Activated CD4-positive, CD25-positive, alpha-beta regulatory T cell (primary cell): ENCODE measurements around the gene CD47.

Source experiments
- DNase-seq, 4 experiments: peaks; one replicate each; lab custom pipeline; 2025; lab: John Stamatoyannopoulos, UW

Gene CD47

DNA sequence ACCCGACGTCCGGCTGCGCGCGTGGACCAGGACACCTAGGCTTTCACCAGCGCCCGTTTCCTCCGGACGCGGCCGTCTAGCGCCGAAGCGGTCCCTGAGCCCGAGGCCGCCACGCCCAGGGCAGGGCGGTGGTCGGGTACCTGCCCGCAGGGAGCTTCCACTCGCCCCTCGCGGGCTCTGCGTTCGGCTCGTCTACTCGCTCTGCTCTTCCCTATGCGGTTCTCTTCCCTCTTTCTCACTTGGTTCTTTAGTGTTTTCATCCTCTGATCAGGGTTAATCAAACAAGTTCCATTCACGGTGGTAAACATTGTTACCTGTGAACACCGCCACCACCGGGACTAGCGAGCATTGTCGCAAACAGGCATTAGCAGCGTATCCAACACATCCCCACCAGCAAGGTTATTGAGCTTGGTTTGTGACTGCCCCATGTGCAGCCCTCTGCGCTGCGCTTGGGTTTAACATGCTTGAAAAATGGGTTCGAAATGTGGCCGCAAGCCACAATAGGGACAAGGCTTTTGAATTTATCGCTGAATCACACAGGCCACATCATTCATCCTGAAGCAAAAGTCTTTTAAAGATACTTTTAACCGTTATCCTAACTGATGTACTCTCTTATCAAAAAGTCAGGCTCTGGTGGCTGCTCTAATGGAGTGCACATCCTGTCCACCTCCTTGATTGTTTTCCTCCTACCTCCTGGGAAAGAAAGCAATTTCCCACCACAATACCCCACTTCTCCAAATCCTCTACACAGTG is 843 bp upstream of the CD47 start:
- DNase-seq = peak in 1 of 4 experiments; percentile 7

- DNase-seq = peak in 3 of 4 experiments; percentile 13 to 29 (median 24)
Measured at GRCh38 chr3:108090049-108090700, 656 bp downstream of the CD47 start.

DNA sequence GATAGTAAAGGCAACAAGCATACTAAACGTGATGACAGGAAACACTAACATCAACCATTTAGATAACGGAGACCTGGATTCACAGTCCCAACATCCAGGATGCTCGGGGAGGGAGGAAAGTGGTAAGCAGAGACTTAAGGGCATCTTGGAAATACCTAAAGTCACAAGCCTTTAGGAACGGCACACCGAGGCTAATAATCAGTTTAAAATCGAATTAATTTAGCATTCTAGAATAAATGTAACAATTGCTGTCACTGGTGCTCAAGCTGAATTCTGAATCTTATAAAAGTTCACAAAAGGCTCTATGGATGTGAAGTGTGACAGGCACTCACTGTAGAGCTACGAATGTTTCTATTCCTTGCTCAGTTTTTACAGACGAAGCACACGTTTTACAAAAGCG is 1.3 kb downstream of the CD47 start:
- DNase-seq = no peak

DNA sequence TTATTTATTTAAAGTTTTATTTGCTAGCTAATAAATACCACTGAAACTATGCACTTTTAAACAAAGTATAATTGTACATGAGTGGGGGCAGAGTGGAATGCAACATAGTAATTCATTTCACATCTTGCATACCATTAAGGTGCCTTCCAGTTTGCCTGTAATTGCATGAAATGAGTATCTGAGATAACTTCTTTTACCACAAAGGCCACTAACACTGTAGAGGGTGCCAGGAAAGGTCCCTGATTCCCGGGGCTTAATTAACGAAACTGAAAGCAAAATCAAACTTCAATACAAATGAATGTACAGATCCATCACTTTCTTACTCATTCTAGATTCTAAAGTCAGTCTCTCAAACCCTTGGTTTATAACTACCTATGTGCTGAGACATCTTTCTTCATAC is 2.1 kb downstream of the CD47 start:
- DNase-seq = no peak

DNA sequence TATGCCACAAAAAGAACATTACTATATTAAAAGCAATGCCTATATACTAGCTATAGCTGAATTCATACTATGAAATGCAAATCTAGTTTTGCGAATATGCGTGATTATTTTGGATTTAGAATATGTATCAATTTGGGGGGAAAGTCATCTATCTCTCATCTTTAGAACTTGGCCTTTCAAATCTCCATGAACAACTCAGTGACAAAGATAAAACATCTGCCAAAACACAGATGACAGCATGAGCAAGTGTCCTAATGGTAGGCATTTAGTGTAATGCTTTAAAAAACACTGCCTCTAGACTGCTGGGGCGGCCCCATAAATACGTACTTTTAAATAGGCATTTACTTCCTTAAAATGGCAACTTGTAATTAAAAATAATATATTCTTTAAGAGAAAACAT is 2.7 kb downstream of the CD47 start:
- no peak for DNase-seq

- DNase-seq = no peak
Measured at GRCh38 chr3:108086653-108087052, 4.2 kb downstream of the CD47 start.

- DNase-seq = no peak
Measured at GRCh38 chr3:108085810-108086350, 5.0 kb downstream of the CD47 start.

GRCh38 chr3:108085370-108085769 is 5.5 kb downstream of the CD47 start:
- no peak for DNase-seq

DNA sequence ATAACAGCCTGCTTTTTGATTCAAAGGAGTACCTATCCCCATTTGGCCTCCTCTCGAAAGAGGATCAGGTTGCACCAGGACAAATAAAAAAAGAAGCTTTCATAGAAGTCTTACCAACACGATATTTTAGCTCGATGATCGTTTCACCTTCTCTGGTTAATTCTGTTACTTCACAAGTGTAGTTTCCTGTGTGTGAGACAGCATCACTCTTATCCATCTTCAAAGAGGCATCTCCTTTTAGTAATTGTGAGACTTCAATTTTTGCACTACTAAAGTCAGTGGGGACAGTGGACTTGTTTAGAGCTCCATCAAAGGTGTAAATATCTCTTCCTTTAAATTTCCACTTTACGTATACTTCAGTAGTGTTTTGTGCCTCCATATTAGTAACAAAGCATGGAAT is 11.0 kb downstream of the CD47 start:
- no peak for DNase-seq

DNA sequence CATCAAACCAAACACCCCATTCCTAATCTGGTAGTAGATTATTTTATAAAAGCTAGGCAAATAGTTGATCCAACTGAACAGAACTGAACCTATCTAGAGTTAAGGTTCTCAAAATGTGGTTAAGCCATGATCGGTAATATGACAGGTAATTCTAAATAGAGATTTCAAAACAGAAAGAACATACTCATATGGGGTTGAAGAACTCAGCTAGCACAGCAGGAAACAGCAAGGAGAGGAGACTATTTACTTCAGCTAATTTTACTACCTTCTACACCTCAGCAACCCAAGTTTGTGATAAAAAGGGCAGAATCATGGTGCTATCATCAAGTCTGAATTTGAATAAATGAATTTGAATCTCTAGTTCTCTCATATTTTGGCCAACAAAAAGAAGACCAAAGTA is 11.8 kb downstream of the CD47 start:
- DNase-seq = no peak

DNA sequence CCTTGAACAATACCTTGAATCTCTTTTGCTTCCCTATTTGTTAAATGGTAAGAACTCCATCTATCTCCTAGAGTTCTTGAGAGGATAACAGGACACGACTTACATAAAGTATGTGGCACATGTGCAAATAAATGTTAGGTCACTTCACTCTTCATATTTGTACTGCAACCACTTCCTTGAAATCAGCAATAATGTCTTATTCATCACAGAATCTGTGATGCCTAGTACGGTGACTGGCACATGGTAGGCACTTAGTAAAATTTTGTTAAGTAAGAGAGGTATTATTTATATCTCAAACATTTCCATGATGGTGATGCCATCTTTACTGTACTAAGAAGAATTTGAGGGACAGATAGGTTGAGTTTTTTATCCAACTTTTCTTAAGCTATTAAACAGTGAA is 14.3 kb downstream of the CD47 start:
- no peak for DNase-seq

GRCh38 chr3:108073764-108074431 is 16.9 kb downstream of the CD47 start:
- DNase-seq = no peak

DNA sequence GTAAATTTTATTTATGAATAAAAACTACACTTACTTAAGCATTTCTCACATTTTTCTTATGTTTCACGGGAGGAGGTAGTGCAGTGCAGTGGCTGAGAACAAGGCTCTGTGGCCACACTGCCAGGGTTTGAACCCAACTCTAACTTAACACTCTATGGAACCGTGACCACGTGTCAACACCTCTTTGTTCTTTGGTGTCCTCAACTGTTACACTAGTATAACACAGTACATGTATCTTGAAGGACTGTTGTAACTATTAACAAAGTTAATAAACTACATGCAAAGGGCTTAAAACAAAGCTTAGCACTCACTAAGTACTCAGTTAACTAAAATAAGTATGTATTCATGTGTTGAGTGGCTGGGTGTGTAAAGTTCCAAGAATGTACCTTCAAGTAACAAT is 19.5 kb downstream of the CD47 start:
- DNase-seq = no peak

DNA sequence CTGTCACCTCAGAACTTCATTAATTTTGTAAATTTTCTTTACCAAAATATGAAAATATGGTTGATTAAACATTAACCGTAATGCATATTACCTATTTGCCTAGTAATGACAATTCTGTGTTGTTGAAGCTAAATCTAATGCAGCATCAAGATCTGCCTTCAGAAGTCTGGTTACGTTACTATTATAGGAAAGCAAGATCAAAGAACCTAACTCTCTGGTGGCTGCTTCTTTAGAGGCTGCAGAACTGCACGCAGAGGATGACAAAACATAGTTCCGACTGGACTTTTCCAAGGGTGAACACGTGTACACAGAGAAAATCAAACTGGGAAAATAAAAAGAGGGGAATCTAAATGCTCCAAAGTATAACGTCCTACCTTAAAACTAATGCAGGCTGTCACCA is 20.5 kb downstream of the CD47 start:
- no peak for DNase-seq

GRCh38 chr3:108067768-108068167 is 23.1 kb downstream of the CD47 start:
- DNase-seq = no peak

DNA sequence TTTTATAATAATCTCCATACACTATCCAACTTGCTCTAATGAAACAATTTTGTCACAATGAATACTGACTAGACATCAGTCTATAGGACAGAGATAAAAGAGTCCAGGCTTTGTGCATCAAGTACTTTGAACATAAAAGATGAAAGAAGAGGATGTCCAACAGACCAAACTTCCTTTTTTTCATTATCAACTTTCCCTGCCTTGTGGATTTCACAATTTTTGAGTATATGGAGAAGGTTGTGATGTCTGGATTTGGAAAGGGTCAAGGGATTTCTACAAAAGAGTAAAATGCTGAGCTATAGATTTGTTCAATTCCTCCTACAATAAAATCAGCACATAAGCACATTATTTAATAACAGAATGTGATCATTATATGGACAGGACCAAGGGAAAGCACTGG is 25.7 kb downstream of the CD47 start:
- DNase-seq = no peak

DNA sequence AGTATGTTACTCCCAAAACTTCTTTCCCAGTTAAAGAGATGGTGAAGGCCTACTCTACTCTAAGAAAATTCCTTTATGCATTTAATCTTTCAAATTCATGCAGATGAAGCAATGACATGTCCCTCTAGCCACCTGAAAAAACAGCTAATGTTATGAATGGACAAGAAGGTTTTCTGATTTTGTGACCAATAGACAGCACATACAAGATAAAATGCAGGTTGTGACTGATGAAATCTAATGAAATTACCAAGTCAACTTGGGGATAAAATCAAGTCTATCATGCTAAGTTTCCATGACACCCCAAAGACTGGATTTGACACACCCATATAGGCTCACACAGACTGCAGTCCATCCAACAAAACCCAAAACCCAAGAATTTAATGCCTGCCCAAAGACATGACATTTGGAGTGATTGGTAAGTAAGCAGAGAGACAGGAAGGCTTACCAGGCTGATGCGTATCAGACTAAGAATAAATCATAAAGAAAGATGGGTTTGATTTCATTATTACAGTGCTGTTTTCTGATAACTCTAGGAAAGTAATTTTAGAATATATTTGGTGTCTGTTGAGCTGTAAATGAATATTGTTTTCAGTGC is 26.4 kb downstream of the CD47 start:
- DNase-seq = no peak

GRCh38 chr3:108062051-108062450 is 28.8 kb downstream of the CD47 start:
- DNase-seq = no peak

GRCh38 chr3:108060331-108060730 is 30.5 kb downstream of the CD47 start:
- DNase-seq = no peak

GRCh38 chr3:108055931-108056330 is 34.9 kb downstream of the CD47 start:
- no peak for DNase-seq

DNA sequence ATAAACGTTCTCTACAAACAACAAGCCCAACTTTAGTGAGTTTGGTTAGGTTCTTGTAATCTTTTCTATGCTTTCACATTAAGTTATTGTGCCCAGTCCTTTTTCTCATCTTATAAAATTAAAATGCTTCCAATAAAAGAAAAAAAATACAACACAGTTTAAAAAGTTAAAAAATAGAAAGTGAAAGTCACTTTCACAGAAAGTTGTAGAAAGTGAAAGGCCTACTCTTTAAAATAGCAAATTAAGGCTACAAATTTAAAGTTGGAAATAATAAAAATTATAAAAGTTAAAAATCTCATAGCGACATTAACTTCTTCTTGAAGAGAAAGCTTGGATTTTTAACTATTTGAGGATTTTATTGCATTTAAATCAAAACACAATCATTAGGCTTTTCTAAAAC is 35.9 kb downstream of the CD47 start:
- DNase-seq = no peak

- DNase-seq = no peak
Measured at GRCh38 chr3:108053483-108053882, 37.3 kb downstream of the CD47 start.

DNA sequence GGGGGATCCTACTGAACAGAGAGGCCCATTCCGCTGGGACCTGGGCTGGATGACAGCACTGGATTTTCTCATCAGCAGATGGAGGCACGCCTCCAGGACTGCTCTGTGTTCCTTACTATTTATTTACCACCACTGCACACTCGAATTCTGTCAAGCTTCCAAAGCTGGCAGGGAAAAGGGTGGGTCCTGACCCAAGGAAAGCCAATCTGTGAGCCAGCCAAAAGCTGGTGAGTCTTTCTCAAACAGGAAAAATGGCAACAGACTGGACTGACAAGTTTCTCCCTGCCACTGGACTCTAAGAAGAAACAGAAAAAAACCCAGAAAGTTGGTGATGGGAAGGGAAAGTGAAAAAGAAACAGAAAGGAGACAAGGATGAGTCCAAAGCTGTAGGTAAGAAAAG is 37.8 kb downstream of the CD47 start:
- DNase-seq = no peak
